PFSK-1 (cell line): ENCODE measurements around the gene KPNB1.

ENCODE experiments used
- FOXP2 ChIP-seq: optimal IDR thresholded peaks from 2 replicates; pipeline ENCODE3; 2011; ENCODE audit warnings: borderline replicate concordance, control low read depth, inconsistent platforms; ENCODE audit not compliant: insufficient read depth; ENCODE audit errors: extremely low read length, extremely low read depth
- POLR2AphosphoS5 ChIP-seq: IDR thresholded peaks from 2 replicates; pipeline ENCODE4 v1.6.1; 2012; ENCODE audit warnings: low read depth, mild to moderate bottlenecking, control low read depth, low read length, moderate library complexity
- SIN3A ChIP-seq: IDR thresholded peaks from 2 replicates; pipeline ENCODE4 v1.6.1; 2012; ENCODE audit warnings: mild to moderate bottlenecking, low read length, moderate library complexity, borderline replicate concordance; ENCODE audit not compliant: insufficient read depth
- TAF1 ChIP-seq: IDR thresholded peaks from 2 replicates; pipeline ENCODE4 v1.6.1; 2012; ENCODE audit warnings: low read length, control low read depth, borderline replicate concordance; ENCODE audit not compliant: insufficient read depth
- TF ChIP-seq, protein P1 (sequence below), 2 experiments: IDR thresholded peaks; 2 replicates each; pipeline versions ENCODE4 v1.6.1 to v1.8.0; 2011 to 2012; ENCODE audit warnings: low read depth in 2 of 2, low read length in 2 of 2, control low read depth in 1 of 2, inconsistent platforms in 1 of 2, mild to moderate bottlenecking in 1 of 2, moderate library complexity in 1 of 2; ENCODE audit not compliant: insufficient read depth in 1 of 2

The KPNB1 gene

GRCh38 chr17:47718634-47719405 lies 69.1 kb downstream of the KPNB1 start:
- TF ChIP-seq SIN3A (no peak), TAF1 (no peak), POLR2AphosphoS5 (no peak), FOXP2 (no peak)
- TF ChIP-seq, protein P1, sequence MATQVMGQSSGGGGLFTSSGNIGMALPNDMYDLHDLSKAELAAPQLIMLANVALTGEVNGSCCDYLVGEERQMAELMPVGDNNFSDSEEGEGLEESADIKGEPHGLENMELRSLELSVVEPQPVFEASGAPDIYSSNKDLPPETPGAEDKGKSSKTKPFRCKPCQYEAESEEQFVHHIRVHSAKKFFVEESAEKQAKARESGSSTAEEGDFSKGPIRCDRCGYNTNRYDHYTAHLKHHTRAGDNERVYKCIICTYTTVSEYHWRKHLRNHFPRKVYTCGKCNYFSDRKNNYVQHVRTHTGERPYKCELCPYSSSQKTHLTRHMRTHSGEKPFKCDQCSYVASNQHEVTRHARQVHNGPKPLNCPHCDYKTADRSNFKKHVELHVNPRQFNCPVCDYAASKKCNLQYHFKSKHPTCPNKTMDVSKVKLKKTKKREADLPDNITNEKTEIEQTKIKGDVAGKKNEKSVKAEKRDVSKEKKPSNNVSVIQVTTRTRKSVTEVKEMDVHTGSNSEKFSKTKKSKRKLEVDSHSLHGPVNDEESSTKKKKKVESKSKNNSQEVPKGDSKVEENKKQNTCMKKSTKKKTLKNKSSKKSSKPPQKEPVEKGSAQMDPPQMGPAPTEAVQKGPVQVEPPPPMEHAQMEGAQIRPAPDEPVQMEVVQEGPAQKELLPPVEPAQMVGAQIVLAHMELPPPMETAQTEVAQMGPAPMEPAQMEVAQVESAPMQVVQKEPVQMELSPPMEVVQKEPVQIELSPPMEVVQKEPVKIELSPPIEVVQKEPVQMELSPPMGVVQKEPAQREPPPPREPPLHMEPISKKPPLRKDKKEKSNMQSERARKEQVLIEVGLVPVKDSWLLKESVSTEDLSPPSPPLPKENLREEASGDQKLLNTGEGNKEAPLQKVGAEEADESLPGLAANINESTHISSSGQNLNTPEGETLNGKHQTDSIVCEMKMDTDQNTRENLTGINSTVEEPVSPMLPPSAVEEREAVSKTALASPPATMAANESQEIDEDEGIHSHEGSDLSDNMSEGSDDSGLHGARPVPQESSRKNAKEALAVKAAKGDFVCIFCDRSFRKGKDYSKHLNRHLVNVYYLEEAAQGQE (IDR thresholded peaks at IDR 0.05; ENCODE audit: insufficient read depth in 1 of 2, low read depth in 2 of 2, low read length in 2 of 2): no peak

DNA sequence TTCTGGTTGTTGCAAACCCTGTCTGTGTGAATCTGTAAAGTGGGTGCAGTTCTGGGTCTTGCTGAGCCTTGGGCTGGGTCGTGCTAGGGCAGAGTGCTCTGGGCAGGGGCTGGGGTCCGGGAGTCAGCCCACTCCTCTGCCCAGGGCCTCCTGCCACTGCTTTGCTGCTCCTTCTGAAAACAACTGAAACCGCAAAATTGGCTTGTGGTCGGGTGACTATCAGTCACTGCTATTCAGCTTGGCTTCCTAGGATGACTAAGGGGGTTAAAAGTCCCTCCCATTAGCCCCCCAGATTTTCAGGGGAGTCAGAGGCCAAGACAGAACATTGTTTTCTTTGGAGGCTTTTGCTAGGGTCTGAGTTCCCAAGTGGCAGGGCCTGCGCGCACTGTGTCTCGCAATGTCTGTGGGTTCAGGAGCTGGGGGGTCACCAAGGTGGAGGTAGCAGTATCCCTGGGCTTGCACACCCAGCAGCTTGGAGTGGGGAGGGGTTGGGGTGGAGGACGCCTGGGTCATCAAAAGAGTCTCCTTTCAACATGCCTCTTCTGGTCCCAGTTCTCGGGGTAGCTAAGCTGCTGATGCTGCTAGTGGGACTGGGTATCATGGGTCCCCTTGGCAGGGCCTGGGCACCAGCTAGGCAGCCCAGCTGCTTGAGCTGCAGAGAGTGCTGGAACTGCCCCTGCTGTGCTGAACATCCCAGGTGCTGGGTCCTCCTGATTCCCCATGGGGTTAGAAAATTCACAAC lies 69.9 kb downstream of the KPNB1 start:
- no peak for TF ChIP-seq FOXP2
- TF ChIP-seq POLR2AphosphoS5: no peak
- no peak for TF ChIP-seq SIN3A
- TF ChIP-seq, protein P1 (IDR thresholded peaks at IDR 0.05; ENCODE audit: insufficient read depth in 1 of 2, low read depth in 2 of 2, low read length in 2 of 2): no peak
- TF ChIP-seq TAF1: no peak

- no peak for TF ChIP-seq POLR2AphosphoS5
- TF ChIP-seq, protein P1 (IDR thresholded peaks at IDR 0.05; ENCODE audit: insufficient read depth in 1 of 2, low read depth in 2 of 2, low read length in 2 of 2): no peak
- no peak for TF ChIP-seq TAF1
- no peak for TF ChIP-seq SIN3A
- no peak for TF ChIP-seq FOXP2
Observed at GRCh38 chr17:47720196-47720595, 70.5 kb downstream of the KPNB1 start.

DNA sequence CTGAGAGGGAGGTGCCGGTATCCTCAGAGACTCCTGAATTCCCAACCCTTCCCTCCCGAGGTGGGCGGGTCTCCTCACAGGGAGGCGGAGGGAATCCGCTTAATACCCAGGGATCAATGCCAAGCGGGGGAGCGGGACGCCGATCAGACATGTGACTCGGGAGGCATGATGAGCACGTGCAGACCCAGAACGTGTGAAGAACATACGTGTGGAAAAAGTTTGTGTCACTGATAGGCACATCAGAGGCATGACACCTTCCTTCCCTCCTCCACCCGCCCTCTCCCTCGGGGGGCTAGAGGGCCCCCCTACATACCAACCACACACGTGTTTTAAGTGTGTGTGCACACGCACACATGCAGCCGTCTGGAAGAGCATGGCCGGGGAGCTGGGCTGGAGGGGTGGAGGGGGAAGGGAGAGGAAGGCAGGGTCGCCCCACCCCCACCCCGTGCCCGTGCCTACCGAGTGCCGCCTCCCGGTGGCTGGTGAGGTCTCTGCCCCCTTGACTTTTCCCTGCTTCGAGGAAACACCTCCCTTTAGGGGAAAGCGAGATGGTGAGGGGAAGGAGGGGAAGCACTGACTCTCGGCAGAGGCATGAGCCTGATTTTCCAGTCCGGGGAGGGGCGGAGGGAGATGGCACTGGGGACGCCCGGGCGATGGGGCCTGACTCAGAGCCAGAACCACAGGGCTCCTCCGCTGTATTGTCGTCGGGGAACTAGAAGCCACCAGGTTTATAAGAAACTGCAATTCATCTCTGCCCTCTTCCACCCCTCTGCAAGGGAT lies 71.2 kb downstream of the KPNB1 start:
- TF ChIP-seq TAF1 (no peak), POLR2AphosphoS5 (no peak), FOXP2 (no peak), SIN3A (no peak)
- TF ChIP-seq, protein P1 (IDR thresholded peaks at IDR 0.05; ENCODE audit: insufficient read depth in 1 of 2, low read depth in 2 of 2, low read length in 2 of 2): no peak
